ENCODE measurements around the gene HDLBP. TPM values are rescaled to one million over a fixed set of nuclear protein-coding genes. Genes with fewer than 3 reads are reported as not detected.

The HDLBP gene
- total RNA-seq, 1 experiment from 2014 or later: 908 TPM

GRCh38 chr2:241323778-241324177, 8.3 kb upstream of the HDLBP start:
- no TSS peak for BruUV-seq (replicated peaks)
- Histone ChIP-seq H3K9me3 (ENCODE audit: insufficient read depth, low read depth) (no peaks in the 10 kb centered on the region), H3K4me2 (no peak overlapping the region), H3K9me2 (ENCODE audit: insufficient read depth) (no peaks in the 10 kb centered on the region), H3K4me3 (no peak overlapping the region), H3K27ac (no peak overlapping the region), H3K79me2 (ENCODE audit: low read depth) (peaks cover 82% of the 10 kb centered on the region), H3K27me3 (ENCODE audit: insufficient read depth, low read depth) (no peaks in the 10 kb centered on the region), H3F3A (ENCODE audit: insufficient read depth, low read depth) (peaks cover 12% of the 10 kb centered on the region), H4K20me1 (ENCODE audit: insufficient read depth) (peaks cover 77% of the 10 kb centered on the region), H3K4me1 (replicated peaks; ENCODE audit: insufficient read depth) (0 out of 2 replicates have a peak, but pooled peaks cover 12% of the 10 kb centered on the region), H2AFZ (no peak overlapping the region), H3K36me3 (ENCODE audit: low read depth) (peaks cover 49% of the 10 kb centered on the region)
- ChIA-PET CTCF (no interaction called here), POLR2A (ENCODE audit: unreplicated experiment) (no interaction called here)
- TF ChIP-seq EZH2 (IDR thresholded peaks at IDR 0.05; ENCODE audit: low read depth) (no peak), CTCF (conservative IDR thresholded peaks at IDR 0.05) (no peak)
- intact Hi-C loops (cut with micrococcal nuclease; ENCODE audit: unreplicated experiment): no loop called here
- DNase-seq: no peak

GRCh38 chr2:241321886-241322285, 6.4 kb upstream of the HDLBP start:
- TF ChIP-seq CTCF (conservative IDR thresholded peaks at IDR 0.05) (no peak), EZH2 (IDR thresholded peaks at IDR 0.05; ENCODE audit: low read depth) (no peak)
- H3K27ac ChIP-seq: 0 out of 2 replicates have a peak overlapping the region, but pooled peaks have one; percentile 14
- no peak overlapping the region for H3K4me2 ChIP-seq
- no peaks in the 10 kb centered on the region for H3K9me2 ChIP-seq (ENCODE audit: insufficient read depth)
- no peak overlapping the region for H2AFZ ChIP-seq
- BruUV-seq (replicated peaks): no TSS peak
- POLR2A ChIA-PET (ENCODE audit: unreplicated experiment): interaction anchor here (0.6 kb wide), 1 partner anchor 366 kb away, joined by 3 read pairs; no protein-coding TSS in a partner anchor
- H3K79me2 ChIP-seq (ENCODE audit: low read depth): peaks cover 94% of the 10 kb centered on the region
- peaks cover 43% of the 10 kb centered on the region for H3K36me3 ChIP-seq (ENCODE audit: low read depth)
- no peak overlapping the region for H3K4me3 ChIP-seq
- CTCF ChIA-PET: no interaction called here
- intact Hi-C loops (cut with micrococcal nuclease; ENCODE audit: unreplicated experiment): no loop called here
- H3K9me3 ChIP-seq (ENCODE audit: insufficient read depth, low read depth): no peaks in the 10 kb centered on the region
- H3K4me1 ChIP-seq (replicated peaks; ENCODE audit: insufficient read depth): peaks cover 29% of the 10 kb centered on the region
- peaks cover 91% of the 10 kb centered on the region for H4K20me1 ChIP-seq (ENCODE audit: insufficient read depth)
- DNase-seq: no peak
- peaks cover 12% of the 10 kb centered on the region for H3F3A ChIP-seq (ENCODE audit: insufficient read depth, low read depth)
- no peaks in the 10 kb centered on the region for H3K27me3 ChIP-seq (ENCODE audit: insufficient read depth, low read depth)

- Histone ChIP-seq H3K9me2 (ENCODE audit: insufficient read depth) (no peaks in the 10 kb centered on the region), H3K4me3 (no peak overlapping the region), H3K27ac (no peak overlapping the region), H3F3A (ENCODE audit: insufficient read depth, low read depth) (peaks cover 12% of the 10 kb centered on the region), H3K27me3 (ENCODE audit: insufficient read depth, low read depth) (no peaks in the 10 kb centered on the region), H3K4me1 (replicated peaks; ENCODE audit: insufficient read depth) (peaks cover 29% of the 10 kb centered on the region), H4K20me1 (ENCODE audit: insufficient read depth) (peaks cover 93% of the 10 kb centered on the region), H3K36me3 (ENCODE audit: low read depth) (peaks cover 36% of the 10 kb centered on the region), H3K4me2 (no peak overlapping the region), H3K9me3 (ENCODE audit: insufficient read depth, low read depth) (no peaks in the 10 kb centered on the region), H2AFZ (no peak overlapping the region), H3K79me2 (ENCODE audit: low read depth) (peaks cover 100% of the 10 kb centered on the region)
- intact Hi-C loops (cut with micrococcal nuclease; ENCODE audit: unreplicated experiment): no loop called here
- ChIA-PET CTCF (no interaction called here), POLR2A (ENCODE audit: unreplicated experiment) (no interaction called here)
- BruUV-seq (replicated peaks): no TSS peak
- DNase-seq: no peak
- no peak for TF ChIP-seq CTCF (conservative IDR thresholded peaks at IDR 0.05)
- TF ChIP-seq EZH2 (IDR thresholded peaks at IDR 0.05; ENCODE audit: low read depth): no peak
Measured at GRCh38 chr2:241321033-241321432, 5.6 kb upstream of the HDLBP start.

Measured in PC-9 (cell line).